ENCODE measurements around the gene AMIGO1. TPM values are rescaled to one million over a fixed set of nuclear protein-coding genes. Genes with fewer than 3 reads are reported as not detected.

AMIGO1 gene
- total and polyA plus RNA-seq, 10 of the 15 experiments (the other 5 are each of a cell fraction or from before 2014, with no cell fraction given) = 0.02 to 0.28 (median 0.08) TPM; not detected in 1

- TF ChIP-seq NRF1 (conservative IDR thresholded peaks at IDR 0.05; ENCODE audit: low read depth, low read length) (no peak), TCF7 (IDR thresholded peaks at IDR 0.05; ENCODE audit: borderline replicate concordance) (no peak), EED (IDR thresholded peaks at IDR 0.05; ENCODE audit: low read depth) (no peak), CBFB (IDR thresholded peaks at IDR 0.05; ENCODE audit: low read depth) (no peak), DPF2 (IDR thresholded peaks at IDR 0.05) (peak; percentile 46; the same call in 1 of the 2 replicates), ZBTB40 (IDR thresholded peaks at IDR 0.05; ENCODE audit: borderline replicate concordance) (no peak), SP1 (IDR thresholded peaks at IDR 0.05; ENCODE audit: low read depth, low read length) (no peak), NBN (IDR thresholded peaks at IDR 0.05) (0 out of 2 replicates have a peak, but pooled peaks have one; percentile 25), MXI1 (IDR thresholded peaks at IDR 0.05; ENCODE audit: low read depth, low read length) (no peak), TCF3 (IDR thresholded peaks at IDR 0.05; ENCODE audit: borderline replicate concordance, insufficient read depth, low read depth, low read length) (no peak), NFIC (IDR thresholded peaks at IDR 0.05; ENCODE audit: low read depth, low read length) (no peak), RELB (IDR thresholded peaks at IDR 0.05; ENCODE audit: low read depth) (no peak), BACH1 (IDR thresholded peaks at IDR 0.05; ENCODE audit: borderline replicate concordance) (peak; percentile 58; the same call in 1 of the 2 replicates), SUPT20H (IDR thresholded peaks at IDR 0.05; ENCODE audit: borderline replicate concordance, control insufficient read depth, low read depth, low read length) (no peak), ATF7 (IDR thresholded peaks at IDR 0.05; ENCODE audit: low read depth) (no peak), BCLAF1 (IDR thresholded peaks at IDR 0.05) (peak; percentile 44; the same call in 1 of the 2 replicates)
Measured at GRCh38 chr1:109509176-109510134, at the start of gene AMIGO1 (continued).
